Hepatocyte (in vitro differentiated cells): ENCODE results near the gene SYT9.

Experiments
- CTCF ChIP-seq: fragments of 200-600 bp; sonication (generic); IDR thresholded peaks from 2 replicates; pipeline ENCODE4 v1.5.1; 2016; ENCODE audit warnings: antibody characterized with exemption, mild to moderate bottlenecking; ENCODE audit not compliant: poor library complexity
- EZH2 ChIP-seq: fragments of 200-600 bp; sonication (generic); IDR thresholded peaks from 2 replicates; pipeline ENCODE4 v1.6.1; 2016; ENCODE audit warnings: antibody characterized with exemption, mild to moderate bottlenecking, borderline replicate concordance

- TF ChIP-seq CTCF (no peak), EZH2 (no peak)
These were observed 164.4 kb downstream of the SYT9 start for GRCh38 chr11:7416080-7416479.
